H7 (cell line): Measurements from ENCODE around the gene C9orf85. TPM values are rescaled to one million over a fixed set of nuclear protein-coding genes. Genes with fewer than 3 reads are reported as not detected.
"Not testable (repeated sequence)": the region's sequence is repeated elsewhere in the genome, so short reads cannot be mapped to it uniquely, and the experiment has no call there.

Source experiments
- DNase-seq: peaks from one replicate; pipeline ENCODE4 v3.0.0; 2012
- H3K27me3 ChIP-seq: 2 replicates; pipeline ENCODE4 v1.6.0; 2011; ENCODE audit warnings: mild to moderate bottlenecking, low read length; ENCODE audit not compliant: control insufficient read depth, insufficient read depth
- H3K36me3 ChIP-seq: replicated peaks from 2 replicates; pipeline ENCODE4 v1.5.1; 2011; ENCODE audit warnings: low read length; ENCODE audit not compliant: control insufficient read depth, insufficient read depth
- H3K4me3 ChIP-seq: 2 replicates; pipeline ENCODE4 v1.5.1; 2011; ENCODE audit warnings: low read depth, mild to moderate bottlenecking, control low read depth, low read length, moderate library complexity; ENCODE audit not compliant: insufficient read depth
- total RNA-seq: library from RNA; depleted of rRNA; stranded (reverse); fragments of >200 nt; shearing (Covaris generic); gene quantifications from 2 replicates; pipeline ENCODE4 v1.2.3, GENCODE V29; 2014

The C9orf85 gene
- total RNA-seq, 1 experiment from 2014 or later, result 14.1 TPM

DNA sequence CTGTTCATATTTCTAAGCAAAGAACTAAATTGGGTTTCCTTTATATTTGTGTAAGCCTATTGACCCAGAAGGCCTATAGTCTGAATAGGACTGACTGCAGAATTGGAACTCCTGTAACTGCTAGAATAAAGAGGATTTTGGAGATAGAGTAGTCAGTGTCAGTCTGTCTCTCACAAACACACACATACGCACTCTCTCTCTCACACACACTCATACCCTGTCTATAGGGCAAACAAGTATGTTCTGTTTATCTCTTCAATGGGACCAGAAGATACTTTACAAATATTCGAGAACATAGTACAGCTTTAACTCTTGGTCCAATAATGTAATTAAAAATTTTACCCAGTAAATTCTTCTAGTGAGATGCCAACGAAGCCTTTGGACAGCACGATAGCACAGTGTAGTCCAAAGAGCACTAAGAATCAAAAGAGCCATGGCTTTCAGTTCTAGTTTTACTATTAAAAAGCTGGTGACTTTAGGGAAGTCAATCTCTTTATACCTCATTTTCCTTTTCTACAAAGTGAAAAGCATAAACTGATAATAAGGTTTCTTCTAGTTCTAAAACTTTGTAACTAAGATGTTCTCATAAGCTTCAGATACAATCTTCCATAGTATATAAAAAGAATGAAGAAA, 19.8 kb upstream of the C9orf85 start:
- DNase-seq, result no peak

DNA sequence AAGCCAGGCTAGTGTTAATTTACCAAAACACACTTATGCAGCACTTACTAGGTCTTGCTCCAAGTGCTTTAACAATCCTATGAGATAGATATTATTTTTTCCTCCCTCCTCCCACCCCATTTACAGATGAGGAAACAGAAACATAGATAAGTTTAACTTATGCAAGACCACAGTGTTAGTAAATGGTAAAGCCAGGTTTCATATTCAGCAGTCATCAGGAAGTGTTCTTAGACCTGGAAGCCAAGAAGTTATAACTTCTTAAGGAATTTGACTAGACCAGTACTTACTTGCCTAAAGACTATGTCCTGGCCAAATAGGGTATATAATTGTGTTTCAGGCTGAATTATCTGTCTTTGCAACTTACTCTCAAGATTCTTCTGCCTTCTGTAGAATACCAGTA, 16.3 kb upstream of the C9orf85 start:
- Histone ChIP-seq H3K4me3 (no peak overlapping the region), H3K27me3 (no peaks in the 10 kb centered on the region), H3K36me3 (no peaks in the 10 kb centered on the region; the same call in 1 of the 2 replicates)
- no peak for DNase-seq

More for the DNA sequence above, 19.8 kb upstream of the C9orf85 start:
- H3K4me3 ChIP-seq, result no peak overlapping the region
- no peaks in the 10 kb centered on the region for H3K27me3 ChIP-seq
- no peaks in the 10 kb centered on the region for H3K36me3 ChIP-seq

DNA sequence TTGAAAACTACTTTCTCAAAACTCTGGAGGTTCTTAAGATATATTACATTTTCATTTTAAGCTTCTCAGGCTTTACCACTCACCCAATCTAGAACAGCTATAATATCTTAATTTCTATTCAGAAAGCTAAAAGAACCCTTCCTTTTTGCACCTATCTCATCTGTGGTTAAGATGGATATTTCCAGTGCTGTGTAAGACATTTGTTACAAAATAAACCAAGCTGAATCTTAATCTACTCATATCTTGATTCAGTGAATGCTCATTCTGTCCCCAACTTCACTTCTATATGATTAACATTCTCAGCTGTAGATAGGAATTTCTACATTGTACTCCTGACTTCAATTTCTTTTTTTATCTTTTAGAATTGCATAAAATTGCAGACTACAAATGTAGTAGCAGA, 15.5 kb upstream of the C9orf85 start:
- Histone ChIP-seq H3K4me3 (no peak overlapping the region), H3K36me3 (no peaks in the 10 kb centered on the region; the same call in 1 of the 2 replicates), H3K27me3 (no peaks in the 10 kb centered on the region)
- no peak for DNase-seq

DNA sequence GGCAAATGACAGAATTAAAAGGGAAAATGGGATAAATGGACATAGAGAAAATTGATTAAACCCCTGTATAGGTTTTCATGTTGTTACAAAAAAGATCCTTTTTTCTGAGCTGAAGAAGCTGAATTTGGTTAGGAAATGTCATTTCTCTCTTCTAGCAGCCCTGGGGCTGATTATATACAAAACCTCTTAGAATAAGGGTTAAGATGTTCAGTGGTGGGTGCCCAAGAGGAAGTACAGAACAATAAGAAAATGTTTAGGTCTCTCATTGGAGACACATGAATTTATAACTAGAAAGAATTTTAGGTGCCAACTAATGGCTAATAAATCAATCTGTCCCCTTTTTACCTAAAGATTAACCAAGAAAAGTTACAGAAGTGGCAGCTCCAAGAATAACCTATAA, 14.7 kb upstream of the C9orf85 start:
- Histone ChIP-seq H3K27me3 (no peaks in the 10 kb centered on the region), H3K36me3 (no peaks in the 10 kb centered on the region; the same call in 1 of the 2 replicates), H3K4me3 (no peak overlapping the region)
- DNase-seq, result no peak

DNA sequence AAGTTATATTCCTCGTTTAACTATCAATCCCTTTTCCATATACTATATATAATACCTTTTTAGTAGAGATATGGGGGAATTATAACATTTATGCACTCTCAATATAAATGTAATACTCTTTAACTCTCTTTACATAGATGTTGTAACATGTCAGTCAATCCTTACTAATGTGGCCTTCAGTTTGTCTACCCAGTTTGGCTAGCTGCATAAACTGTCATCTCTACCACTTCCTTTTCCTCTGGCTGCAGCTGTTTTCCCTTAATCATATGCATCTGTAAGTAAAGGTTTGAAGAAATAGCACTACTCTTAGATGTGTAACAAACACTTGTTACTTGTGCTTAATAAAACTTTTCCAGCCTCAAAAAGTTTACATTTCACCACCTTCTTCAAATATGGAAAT, 13.9 kb upstream of the C9orf85 start:
- no peak overlapping the region for H3K4me3 ChIP-seq
- no peaks in the 10 kb centered on the region; the same call in 1 of the 2 replicates for H3K36me3 ChIP-seq
- no peaks in the 10 kb centered on the region for H3K27me3 ChIP-seq
- no peak for DNase-seq

DNA sequence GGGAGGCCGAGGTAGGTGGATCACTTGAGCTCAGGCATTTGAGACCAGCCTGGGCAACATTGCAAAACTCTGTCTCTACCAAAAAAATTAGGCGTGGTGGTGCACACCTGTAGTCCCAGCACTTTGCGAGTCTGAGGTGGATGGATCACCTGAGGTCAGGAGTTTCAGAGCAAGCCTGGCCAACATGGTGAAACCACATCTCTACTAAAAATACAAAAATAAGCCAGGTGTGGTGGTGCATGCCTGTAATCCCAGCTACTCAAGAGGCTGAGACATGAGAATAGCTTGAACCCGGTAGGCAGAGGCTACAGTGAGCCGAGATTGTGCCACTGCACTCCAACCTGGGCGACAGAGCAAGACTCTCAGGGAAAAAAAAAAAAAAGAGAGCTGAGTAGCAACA, 12.7 kb upstream of the C9orf85 start:
- not testable (repeated sequence) for DNase-seq, H3K27me3 ChIP-seq

DNA sequence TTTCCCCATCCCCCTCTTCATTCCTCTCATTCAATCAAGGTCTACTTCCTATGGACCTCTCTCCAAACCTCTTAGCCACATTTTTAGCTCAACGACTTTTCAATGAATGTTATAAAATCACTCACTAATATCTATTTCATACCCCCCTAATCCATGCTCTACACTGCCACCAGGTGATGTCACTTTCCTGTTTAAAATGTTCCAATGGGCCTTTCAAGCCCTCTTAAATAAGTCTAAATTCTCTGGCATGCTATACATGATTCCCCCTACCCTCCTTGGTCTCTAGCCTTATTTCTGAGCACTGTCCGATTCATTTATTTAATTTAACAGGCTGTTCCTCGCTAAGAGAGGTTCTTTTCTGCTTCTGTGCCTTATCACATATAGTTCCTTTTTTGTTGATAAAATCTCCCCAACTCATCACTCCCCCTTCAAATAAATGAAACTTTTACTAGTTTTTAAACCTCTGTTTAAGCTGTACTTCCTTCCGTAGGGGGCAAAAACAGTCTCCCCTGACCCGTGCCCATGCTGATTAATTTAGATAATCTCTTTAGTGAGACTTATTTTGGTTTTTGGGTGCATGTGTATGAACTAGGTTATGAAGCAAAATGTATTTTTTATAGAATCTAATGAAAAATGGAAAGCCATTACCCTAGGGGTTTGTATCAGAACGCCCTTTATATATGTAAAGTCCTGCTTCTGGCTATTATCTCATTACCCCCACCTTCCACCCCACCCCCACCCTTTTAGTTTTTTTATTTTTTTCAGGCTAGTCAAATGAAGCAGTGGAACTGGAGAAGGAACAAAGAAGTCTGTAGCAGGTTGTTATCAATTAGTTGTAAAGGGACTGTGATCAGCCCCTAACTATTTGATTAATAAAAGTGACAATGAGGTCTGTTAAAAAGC, 9.5 kb upstream of the C9orf85 start:
- DNase-seq, result peak; percentile 18
- Histone ChIP-seq H3K27me3 (no peaks in the 10 kb centered on the region), H3K4me3 (no peak overlapping the region), H3K36me3 (peaks cover 3% of the 10 kb centered on the region)

More for the DNA sequence above, 12.7 kb upstream of the C9orf85 start:
- H3K36me3 ChIP-seq, H3K4me3 ChIP-seq: not testable (repeated sequence)

DNA sequence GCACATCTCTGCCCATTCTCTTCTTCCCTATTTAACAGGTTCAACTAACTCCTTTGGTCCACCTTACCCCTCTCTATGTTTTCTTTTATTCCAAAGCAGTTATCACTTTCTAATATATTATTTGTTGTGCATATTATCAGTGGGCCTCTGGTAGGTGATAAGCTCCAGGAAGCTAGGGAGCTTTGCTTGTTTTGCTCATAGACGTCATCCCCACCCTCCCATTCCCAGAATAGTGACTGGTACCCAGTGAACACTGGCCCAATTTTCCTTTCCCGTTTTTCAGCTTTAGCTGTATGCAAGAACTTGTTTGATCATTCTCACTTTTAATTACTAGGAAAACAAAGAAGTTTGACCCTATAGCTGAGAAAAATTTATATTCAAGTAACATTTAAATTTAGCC, 7.4 kb upstream of the C9orf85 start:
- H3K36me3 ChIP-seq, result peaks cover 3% of the 10 kb centered on the region
- H3K4me3 ChIP-seq, result no peak overlapping the region
- DNase-seq, result no peak
- no peaks in the 10 kb centered on the region for H3K27me3 ChIP-seq

DNA sequence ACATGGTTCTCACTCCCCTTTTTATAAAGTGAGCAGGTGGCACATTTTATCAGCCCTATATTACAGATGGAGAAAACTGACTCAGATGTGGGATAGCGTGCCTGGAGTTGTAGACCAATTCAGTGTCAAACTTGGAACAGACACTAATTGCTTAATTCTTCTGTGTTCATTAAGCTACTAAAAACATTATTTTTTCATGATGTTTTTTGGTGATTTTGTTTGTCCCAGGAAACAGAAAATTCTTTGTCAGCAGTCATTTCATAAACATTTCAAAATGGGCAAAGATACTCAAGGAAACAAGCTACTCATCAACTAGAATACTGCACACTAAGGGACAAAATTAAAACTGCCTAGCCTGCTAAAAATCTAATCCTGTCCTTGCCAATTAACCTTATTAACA, 2.6 kb upstream of the C9orf85 start:
- H3K36me3 ChIP-seq, result peaks cover 3% of the 10 kb centered on the region
- DNase-seq, result no peak
- H3K27me3 ChIP-seq, result no peaks in the 10 kb centered on the region
- H3K4me3 ChIP-seq, result peak overlapping the region; percentile 99

DNA sequence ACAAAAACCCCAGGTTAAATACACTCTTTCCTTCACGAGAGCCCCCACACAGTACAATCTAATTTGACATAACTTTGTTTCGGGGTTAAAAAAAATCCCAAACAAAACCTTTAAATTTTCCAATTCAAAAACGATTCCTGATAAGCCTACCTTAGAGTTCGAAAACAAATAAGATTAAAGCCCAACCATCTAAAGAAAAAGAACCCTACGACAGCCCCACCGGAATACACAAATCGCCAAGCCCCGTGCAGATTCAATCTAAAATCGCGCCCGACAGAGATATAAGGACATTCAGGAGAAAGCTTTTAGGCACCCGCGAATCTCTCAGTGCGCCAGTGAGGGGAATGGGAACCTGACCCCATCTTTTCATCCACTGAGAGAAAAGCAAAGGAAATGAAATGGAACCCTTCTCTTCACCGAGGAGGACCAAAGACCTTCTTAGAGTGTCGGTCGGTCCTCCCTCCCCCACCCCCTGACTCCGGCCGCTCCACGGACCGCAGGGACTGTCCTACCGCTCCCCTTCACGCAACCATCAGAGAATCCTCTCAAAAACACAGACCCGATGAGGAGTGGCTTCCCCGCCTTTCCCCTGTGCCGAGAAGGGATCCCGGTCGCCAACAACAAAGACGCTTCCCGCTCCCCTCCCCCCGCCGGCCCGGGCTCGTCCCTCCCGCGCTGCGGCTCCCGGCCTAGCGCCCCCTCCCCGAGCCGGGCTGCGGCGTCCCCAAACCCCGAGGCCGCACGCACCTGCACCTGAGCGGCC, 1.4 kb upstream of the C9orf85 start:
- peak overlapping the region; percentile 99 for H3K4me3 ChIP-seq
- peaks cover 3% of the 10 kb centered on the region for H3K36me3 ChIP-seq
- H3K27me3 ChIP-seq, result no peaks in the 10 kb centered on the region
- peak; percentile 80 for DNase-seq

DNA sequence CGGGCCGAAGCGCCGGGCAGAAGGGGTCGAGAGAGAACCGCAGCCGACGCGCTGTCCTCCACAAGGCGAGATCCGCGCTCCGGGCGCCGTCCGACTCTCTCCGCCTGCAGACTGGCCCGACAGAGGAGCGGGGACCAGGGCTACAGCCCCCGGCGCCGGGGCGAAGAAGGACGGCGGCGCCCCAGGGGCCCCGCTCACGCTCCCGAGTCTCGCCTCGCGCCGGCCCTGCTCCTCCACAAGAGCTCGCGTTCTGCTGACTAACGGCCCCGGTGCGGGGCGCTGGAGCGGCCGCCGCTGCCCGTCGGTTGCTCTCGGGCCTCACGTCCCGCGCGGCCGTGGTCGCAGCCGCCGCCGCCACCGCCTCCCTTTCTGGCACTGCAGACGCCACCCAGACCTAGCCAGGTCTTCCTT, 784 bp upstream of the C9orf85 start:
- Histone ChIP-seq H3K27me3 (no peaks in the 10 kb centered on the region), H3K36me3 (peaks cover 1% of the 10 kb centered on the region; the same call in 1 of the 2 replicates), H3K4me3 (peak overlapping the region; percentile 99)
- no peak for DNase-seq

DNA sequence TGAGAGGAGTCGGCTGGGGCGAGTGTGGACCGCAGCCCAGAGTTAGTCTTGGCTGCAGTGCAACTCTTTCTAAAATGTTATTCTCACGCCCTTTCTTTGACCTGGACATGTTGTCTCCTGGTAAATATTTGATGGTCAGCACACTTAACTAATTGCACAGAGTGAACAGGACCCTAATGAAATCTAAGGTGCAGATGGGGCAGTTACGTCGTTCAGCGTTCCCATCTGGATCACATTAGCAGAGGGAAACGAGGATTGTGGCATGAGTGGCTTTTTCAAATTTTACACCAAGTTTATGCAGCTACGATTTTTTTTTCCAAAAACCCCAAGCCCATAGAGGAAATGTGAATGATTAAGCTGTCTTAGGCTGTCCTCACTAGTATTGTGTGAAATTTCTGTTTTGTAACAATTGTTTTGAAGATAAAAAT, 483 bp downstream of the C9orf85 start:
- Histone ChIP-seq H3K27me3 (no peaks in the 10 kb centered on the region), H3K4me3 (peak overlapping the region; percentile 86)
- DNase-seq, result no peak

DNA sequence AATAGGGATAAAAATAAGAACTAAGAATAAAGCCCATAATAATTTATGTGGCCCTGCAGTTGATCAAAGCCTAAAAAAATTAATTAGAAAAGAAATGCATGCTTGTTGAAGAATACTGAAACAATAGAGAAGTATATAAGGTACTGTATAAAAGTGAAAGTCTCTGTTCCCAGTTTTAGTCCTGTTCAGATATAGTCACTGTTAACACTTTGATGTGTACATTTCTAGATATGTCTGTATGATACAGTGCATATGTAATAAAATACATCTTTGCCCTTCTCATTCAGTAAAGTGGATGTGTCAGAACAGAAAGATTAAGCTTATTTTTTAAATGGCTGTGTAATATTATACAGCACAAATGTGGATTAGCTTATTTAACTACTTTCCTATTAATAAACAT, 4.1 kb downstream of the C9orf85 start:
- no peak overlapping the region for H3K4me3 ChIP-seq
- peaks cover 2% of the 10 kb centered on the region for H3K36me3 ChIP-seq
- H3K27me3 ChIP-seq, result no peaks in the 10 kb centered on the region
- no peak for DNase-seq

More for the DNA sequence above, 483 bp downstream of the C9orf85 start:
- H3K36me3 ChIP-seq, result no peaks in the 10 kb centered on the region

DNA sequence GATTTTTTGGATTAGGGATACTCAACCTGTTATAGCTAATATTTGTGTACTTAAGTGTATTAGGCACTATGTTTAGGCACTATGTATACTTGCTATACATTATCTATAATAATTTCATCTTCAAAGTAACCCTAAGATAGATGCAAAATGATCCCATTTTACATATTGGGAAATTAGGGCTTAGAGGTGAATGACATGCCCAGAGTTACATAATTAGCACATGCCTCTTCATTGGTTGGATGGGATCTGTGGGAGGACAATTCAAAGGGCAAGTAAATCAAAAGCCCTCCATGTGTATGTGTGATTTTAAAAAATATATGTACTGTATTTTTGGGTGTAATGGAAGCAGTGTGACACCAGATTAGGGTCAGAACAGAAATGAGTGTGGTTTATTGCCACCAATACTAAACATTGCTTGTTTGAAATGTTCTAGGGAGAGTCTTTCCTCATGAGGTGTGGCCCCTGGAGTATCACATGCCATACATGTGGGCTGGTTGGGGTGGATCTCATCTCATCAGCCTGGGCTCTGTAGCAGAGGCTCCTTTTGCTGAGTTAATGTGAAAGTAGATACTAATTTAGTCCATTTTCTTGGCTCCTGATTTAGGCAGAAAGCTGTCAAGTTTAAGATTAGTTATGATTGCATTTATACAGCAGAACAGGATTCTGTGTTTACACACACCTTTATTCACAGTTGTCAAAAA, 5.5 kb downstream of the C9orf85 start:
- DNase-seq, result no peak
- Histone ChIP-seq H3K4me3 (no peak overlapping the region), H3K36me3 (peaks cover 2% of the 10 kb centered on the region), H3K27me3 (no peaks in the 10 kb centered on the region)
